Bronchial epithelial cell (primary cell): ENCODE measurements around the gene WLS. TPM values are rescaled to one million over a fixed set of nuclear protein-coding genes. Genes with fewer than 3 reads are reported as not detected.
A peak's percentile ranks its signal among the peaks of the same experiment; 100 is the strongest.

Experiments
- DNase-seq: peaks from one replicate; pipeline ENCODE4 v3.0.0-alpha.2; 2010; ENCODE audit warnings: low read depth
- FAIRE-seq: peaks from 2 replicates; lab custom pipeline; 2011; peaks lifted over from hg19 to GRCh38; lab: Jason Lieb, UNC
- H3K27me3 ChIP-seq: 2 replicates; pipeline ENCODE4 v1.5.1; 2011; ENCODE audit warnings: low read length; ENCODE audit not compliant: control insufficient read depth, insufficient read depth
- H3K36me3 ChIP-seq: 2 replicates; pipeline ENCODE4 v1.5.1; 2011; ENCODE audit warnings: low read length; ENCODE audit not compliant: control insufficient read depth, insufficient read depth
- H3K4me3 ChIP-seq: 2 replicates; pipeline ENCODE4 v1.5.1; 2011; ENCODE audit warnings: mild to moderate bottlenecking, low read depth, low read length, control low read depth
- total RNA-seq: library from RNA; depleted of rRNA; stranded (reverse); fragments of >200 nt; gene quantifications from 2 replicates; pipeline ENCODE4 v1.2.1, GENCODE V29; 2014
- TF ChIP-seq, protein P1 (sequence below): IDR thresholded peaks from 2 replicates; pipeline ENCODE4 v1.5.1; 2011; ENCODE audit warnings: mild to moderate bottlenecking, moderate library complexity, low read length, control low read depth, inconsistent platforms; ENCODE audit not compliant: insufficient read depth, severe bottlenecking

WLS gene
- total RNA-seq, 1 donor from 2014 or later: 39.8 TPM

DNA sequence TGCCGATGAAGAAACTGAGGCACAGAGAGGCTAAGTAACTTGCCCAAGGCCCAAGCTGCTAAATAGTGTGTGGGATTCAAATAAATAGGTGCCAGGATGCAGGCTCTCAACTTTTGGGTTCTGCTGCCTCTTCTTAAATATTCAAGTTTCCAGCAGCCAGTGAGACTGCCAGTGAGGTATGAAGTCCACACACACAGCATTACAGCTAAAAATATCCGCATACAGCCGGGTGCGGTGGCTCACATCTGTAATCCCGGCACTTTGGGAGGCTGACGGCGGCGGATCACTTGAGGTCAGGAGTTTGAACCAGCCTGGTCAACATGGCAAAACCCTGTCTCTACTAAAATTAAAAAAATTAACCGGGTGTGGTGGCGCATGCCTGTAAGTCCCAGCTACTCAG lies 103.5 kb downstream of the WLS start:
- DNase-seq (no peak), FAIRE-seq (no peak)
- no peaks in the 10 kb centered on the region for H3K27me3 ChIP-seq
- H3K36me3 ChIP-seq: peaks cover 6% of the 10 kb centered on the region
- no peak overlapping the region for H3K4me3 ChIP-seq
- TF ChIP-seq, protein P1, sequence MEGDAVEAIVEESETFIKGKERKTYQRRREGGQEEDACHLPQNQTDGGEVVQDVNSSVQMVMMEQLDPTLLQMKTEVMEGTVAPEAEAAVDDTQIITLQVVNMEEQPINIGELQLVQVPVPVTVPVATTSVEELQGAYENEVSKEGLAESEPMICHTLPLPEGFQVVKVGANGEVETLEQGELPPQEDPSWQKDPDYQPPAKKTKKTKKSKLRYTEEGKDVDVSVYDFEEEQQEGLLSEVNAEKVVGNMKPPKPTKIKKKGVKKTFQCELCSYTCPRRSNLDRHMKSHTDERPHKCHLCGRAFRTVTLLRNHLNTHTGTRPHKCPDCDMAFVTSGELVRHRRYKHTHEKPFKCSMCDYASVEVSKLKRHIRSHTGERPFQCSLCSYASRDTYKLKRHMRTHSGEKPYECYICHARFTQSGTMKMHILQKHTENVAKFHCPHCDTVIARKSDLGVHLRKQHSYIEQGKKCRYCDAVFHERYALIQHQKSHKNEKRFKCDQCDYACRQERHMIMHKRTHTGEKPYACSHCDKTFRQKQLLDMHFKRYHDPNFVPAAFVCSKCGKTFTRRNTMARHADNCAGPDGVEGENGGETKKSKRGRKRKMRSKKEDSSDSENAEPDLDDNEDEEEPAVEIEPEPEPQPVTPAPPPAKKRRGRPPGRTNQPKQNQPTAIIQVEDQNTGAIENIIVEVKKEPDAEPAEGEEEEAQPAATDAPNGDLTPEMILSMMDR: no peak

DNA sequence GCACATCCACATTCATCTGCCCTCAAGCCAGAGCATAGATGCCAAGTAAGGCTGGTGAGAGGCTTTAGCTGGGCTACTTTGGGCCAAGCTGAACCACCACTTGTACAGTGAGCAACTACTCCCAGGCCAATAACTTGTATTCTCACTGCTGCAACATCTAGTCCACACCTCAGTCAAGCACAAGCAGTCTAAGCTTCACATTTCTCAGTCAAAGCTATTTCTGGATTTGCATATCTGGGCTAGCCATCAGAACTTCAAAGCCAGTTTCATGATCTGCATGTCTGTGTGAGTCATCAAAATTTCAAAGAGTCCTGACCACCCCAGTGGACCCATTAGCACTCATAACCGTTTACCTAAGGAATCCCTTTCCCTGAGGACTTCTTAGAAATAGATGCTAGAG lies 104.2 kb downstream of the WLS start:
- peaks cover 6% of the 10 kb centered on the region for H3K36me3 ChIP-seq
- TF ChIP-seq, protein P1: no peak
- no peak overlapping the region for H3K4me3 ChIP-seq
- no peaks in the 10 kb centered on the region for H3K27me3 ChIP-seq
- FAIRE-seq: no peak
- DNase-seq: no peak

DNA sequence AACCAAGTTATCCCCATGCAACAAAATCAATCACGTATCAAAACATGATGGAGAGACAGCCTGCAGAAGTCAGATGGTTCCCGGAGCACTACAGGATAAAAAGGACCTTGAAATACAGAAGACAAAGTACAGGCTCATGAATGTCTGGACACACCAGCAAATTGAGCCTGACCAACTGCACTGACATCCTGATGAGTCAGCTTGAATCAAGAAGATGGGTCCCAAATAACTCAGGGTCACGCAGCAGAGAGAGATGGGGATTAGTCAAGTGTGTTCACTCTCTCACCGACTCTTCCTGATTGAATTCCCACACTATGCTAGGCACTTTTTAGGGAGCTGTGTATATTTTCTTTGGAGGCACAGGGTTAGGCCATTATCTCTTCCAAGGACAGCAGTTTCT lies 110.8 kb downstream of the WLS start:
- peak; percentile 34 for DNase-seq

DNA sequence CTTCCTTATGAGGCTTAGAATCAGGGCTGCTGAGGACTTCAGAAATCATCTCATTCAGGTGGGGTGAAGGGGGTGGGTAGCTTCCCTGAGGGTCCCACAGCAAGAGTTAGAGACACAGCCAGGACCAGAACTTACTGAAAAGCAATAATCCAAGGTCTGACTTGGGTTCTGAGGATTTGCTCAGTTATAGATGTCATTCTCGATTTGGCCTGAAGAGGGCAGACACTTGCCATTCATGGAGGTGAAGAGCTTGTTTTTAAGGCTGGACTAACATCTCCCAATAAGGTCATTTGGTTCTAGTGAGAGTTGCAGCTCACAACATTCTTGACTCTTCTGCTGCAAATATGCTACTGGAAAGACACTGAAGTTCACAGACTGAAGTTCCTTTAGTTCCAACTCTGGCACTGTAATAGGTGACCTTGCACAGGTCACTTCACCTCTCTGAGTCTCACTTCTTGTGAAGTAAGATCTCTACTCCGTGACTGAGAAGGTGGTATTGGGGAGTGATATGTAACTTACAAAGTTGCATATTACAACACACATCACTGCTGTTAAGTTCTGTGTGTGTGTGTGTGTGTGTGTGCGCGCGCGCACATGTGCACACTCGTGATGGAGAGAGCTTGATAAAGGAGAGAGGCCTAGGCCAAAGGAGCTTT lies 112.1 kb downstream of the WLS start:
- peaks cover 1% of the 10 kb centered on the region for H3K36me3 ChIP-seq
- TF ChIP-seq, protein P1: peak; percentile 71
- no peak for FAIRE-seq
- no peaks in the 10 kb centered on the region for H3K27me3 ChIP-seq
- H3K4me3 ChIP-seq: no peak overlapping the region
- peak; percentile 73 for DNase-seq

More for the DNA sequence above, 110.8 kb downstream of the WLS start:
- H3K27me3 ChIP-seq: no peaks in the 10 kb centered on the region
- no peak for FAIRE-seq
- peaks cover 1% of the 10 kb centered on the region for H3K36me3 ChIP-seq
- TF ChIP-seq, protein P1: no peak
- no peak overlapping the region for H3K4me3 ChIP-seq

DNA sequence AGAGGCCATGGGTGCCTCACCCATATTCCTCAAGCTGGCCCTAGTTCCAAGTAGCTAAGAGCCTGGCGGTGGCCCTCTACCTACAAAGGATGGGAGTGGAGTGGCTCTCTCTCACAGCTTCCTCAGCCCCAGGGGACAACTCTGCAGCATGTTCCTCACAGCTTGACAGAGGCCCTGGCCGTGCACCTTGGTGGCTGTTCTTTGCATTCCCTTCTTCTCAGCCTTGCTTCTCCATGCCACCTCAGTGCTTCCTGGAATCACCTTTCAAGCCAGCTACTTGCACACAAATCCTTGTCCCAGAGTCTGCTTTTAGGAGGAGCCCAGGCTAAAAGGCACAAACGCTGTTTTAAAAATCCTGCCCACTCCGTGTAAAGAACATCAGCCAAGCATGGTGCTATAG lies 112.9 kb downstream of the WLS start:
- H3K27me3 ChIP-seq: no peaks in the 10 kb centered on the region
- no peaks in the 10 kb centered on the region for H3K36me3 ChIP-seq
- FAIRE-seq (no peak), DNase-seq (no peak)
- TF ChIP-seq, protein P1: no peak
- H3K4me3 ChIP-seq: no peak overlapping the region

DNA sequence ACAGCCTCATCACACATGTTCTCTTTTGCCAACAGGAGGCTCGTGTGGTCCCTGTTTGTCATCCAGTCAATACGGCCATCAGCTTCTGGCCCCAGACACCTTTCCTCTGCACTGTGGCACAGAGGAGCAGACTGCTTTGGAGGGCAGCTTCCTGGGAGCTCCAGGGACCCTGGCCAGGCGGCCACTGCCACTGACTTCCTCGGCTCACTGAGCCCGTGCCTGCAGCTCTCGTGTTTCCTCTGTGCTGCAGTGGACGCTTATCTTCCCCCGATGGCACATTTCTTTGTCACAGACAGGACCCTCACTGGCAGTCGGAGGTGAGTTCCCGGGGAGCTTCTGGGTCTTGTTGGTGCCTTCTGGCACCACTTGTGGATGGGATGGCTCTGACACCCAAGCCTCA lies 114.9 kb downstream of the WLS start:
- Histone ChIP-seq H3K4me3 (no peak overlapping the region), H3K36me3 (no peaks in the 10 kb centered on the region), H3K27me3 (no peaks in the 10 kb centered on the region)
- no peak for DNase-seq
- no peak for FAIRE-seq
- TF ChIP-seq, protein P1: no peak
